GM19238 (cell line): Measurements from ENCODE around the gene PPP2R2B.

Source experiments
- DNase-seq: peaks from one replicate; pipeline ENCODE4 v3.0.0; 2011; ENCODE audit warnings: low spot score; ENCODE audit not compliant: insufficient read length

The PPP2R2B gene

DNA sequence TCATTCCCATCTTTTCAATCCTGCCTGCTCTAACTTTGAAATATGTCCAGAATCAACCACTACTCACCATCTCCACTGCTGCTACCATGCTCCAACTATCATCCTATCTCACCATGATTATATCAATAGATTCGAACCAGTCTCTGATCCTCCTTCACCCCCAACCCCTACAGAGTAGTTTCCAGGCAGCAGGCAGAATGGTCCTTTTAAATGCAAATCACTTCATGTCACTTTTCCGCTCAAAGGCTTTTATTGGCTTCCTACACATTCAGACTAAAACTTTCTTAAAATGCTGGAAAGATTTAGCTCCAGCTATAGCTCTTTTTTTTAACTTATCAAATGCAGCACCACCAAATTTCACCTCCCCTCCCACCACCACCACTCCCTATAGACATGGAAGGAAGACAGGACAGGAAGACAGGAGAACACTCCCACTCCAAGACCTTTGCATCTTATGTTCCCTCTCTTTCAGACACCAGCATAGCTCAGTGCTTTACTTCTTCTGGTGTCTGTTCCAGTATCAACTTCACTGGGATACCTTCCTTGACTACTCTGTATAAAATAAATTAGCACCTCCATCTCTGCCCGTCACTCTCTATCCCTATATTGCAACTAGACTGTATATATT lies 9.9 kb upstream of the PPP2R2B start:
- no peak for DNase-seq

DNA sequence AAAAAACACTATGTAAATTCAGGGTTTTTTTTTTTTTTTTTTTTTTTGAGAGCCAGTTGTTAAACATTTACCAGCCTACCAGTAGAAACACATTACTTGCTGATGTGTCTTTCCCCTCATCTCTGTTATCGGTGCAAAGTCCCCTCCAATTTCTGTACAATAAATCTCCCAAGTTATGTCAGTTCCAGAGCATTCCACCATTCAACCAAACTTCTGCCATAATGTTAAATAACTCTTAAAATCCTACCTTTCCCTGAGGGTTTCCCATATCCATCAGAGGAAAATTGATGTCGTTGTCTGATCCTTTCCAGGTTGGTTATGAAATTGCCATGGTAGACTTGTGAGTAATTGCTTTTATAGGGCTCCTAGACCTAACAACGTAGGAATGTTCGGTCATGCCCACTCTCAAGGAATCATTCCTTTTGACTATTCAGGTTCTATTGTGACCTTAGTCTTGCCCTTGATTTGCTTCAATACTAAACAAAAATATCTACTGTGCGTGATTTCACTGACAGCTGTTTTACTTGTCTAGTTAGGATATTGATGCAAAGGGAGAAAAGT lies 5.6 kb upstream of the PPP2R2B start:
- no peak for DNase-seq

DNA sequence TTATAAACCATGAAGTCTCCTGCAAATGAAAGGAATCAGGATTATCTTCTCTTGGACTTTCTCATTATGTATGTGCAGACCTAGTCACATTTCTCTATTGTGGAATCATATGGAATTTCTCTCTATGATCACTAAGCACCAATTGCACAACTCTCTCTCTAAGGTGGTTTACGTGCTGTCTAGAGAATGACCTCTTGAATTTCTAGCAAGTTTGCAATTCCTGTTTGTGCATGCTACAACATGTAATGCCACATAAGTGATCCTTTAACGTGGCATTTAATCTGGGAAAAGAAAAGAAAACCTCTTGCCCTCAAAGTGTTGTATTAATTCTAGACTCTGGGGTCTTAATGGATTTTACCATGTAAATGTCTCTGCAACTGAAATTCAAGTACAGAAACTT lies 5.0 kb upstream of the PPP2R2B start:
- no peak for DNase-seq

- DNase-seq, result no peak
Measured at GRCh38 chr5:146880966-146881365, 2.4 kb upstream of the PPP2R2B start.

DNA sequence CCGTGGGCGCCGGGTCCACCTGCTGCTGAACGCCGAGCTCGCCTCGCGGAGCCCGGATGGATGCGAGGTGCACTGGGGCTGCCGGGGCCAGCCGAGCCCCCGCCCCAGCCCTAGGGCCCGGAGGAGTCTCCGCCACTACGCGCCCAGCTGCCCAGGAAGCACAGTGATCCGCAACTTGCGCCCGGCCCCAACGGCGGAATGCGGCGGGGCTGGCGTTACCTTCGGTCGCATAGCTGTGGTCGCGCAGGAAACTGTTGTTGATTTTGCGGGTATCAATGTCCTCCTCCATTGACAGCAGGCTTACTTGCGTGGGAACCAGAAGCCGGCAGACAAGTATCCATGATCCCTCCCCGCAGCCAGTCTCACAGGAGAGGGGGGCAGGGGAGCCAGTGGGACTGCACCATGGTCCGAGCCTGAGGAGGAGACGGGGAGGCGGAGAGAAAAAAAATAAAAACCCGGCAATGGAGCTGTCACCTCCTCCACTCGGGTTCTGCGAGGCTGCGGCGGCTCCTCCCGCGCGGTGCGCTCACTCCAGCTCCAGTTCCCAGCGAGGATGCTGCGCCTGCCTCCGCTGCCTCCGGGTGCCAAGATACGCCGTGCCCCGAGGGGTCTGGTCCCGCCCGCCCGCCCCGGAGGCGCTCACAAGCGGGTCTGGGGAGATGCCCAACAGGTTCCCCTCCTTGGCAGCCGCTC lies 628 bp downstream of the PPP2R2B start:
- no peak for DNase-seq

GRCh38 chr5:146877178-146877681 lies 1.3 kb downstream of the PPP2R2B start:
- no peak for DNase-seq

GRCh38 chr5:146873186-146873917 lies 5.2 kb downstream of the PPP2R2B start:
- DNase-seq, result no peak

GRCh38 chr5:146872188-146872587 lies 6.4 kb downstream of the PPP2R2B start:
- DNase-seq, result no peak

GRCh38 chr5:146867996-146868708 lies 10.4 kb downstream of the PPP2R2B start:
- no peak for DNase-seq

DNA sequence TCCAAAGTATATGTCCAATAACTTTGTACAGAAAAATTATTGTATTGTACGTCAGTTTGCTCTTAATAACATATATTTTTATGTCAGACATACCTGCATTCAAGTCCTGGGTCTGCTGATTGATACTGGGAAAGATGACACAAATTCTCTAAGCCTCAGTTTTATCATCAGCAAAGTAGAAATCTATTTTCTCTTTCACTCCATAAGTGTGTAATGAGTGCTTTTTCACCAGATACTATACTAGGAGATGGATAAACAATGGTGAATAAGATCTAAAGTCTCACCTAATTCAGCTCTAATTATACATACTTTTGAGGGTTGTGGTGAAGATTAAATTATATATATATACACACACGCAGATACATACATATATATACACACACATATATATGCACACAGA lies 12.3 kb downstream of the PPP2R2B start:
- DNase-seq, result no peak

DNA sequence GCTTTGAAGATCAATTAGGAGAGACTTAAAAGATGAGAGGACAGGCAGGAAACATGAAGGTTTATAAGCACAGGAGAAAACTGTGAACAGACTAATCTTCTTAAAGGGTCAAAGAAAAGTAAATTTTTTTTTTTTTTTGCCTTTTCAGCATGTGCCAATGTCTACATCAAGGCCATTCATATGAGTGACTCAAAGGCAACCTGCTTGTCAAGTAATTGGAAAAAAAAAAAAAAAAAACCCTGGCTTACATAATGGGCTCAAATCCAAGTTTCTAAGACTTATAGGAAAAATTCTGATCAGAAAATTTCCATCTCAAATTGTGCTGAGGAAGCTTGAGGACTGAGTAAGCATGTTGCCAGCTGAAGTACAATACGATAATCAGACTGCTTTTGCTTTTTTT lies 15.9 kb downstream of the PPP2R2B start:
- DNase-seq, result no peak

- no peak for DNase-seq
Measured at GRCh38 chr5:146860213-146860893, 18.2 kb downstream of the PPP2R2B start.

- DNase-seq, result no peak
Measured at GRCh38 chr5:146852089-146852488, 26.5 kb downstream of the PPP2R2B start.

GRCh38 chr5:146851133-146851532 lies 27.4 kb downstream of the PPP2R2B start:
- no peak for DNase-seq

DNA sequence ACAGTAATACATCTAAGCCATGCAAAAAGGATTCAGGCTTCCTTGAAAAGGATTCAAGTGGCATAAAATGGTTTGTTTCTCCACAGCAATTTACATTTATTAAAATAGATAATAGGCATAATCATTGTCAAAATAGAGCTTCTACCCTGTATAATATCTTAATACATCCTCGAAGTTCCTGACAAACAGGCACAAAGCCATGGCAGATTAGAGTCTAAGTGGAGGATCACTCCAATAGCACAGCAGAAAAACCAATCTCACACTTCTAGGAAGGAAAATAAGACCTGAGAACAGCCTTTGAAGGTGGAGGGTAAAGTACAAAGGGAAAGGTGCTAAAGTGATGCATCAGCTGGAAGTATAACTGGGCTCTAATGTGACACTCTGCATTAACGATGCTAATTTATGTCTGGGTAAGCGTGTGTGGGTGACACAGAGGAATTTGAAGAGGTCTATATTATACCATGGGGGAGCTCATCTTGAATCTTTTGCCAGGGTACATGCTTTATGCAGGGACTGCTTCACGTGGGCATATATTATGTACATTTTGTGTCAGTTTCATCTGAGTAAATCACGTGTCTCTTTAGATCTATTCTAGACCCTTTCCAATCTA lies 28.8 kb downstream of the PPP2R2B start:
- DNase-seq, result no peak

- no peak for DNase-seq
Measured at GRCh38 chr5:146848133-146848532, 30.4 kb downstream of the PPP2R2B start.

- no peak for DNase-seq
Measured at GRCh38 chr5:146840016-146840415, 38.5 kb downstream of the PPP2R2B start.

- no peak for DNase-seq
Measured at GRCh38 chr5:146836226-146836842, 42.2 kb downstream of the PPP2R2B start.

DNA sequence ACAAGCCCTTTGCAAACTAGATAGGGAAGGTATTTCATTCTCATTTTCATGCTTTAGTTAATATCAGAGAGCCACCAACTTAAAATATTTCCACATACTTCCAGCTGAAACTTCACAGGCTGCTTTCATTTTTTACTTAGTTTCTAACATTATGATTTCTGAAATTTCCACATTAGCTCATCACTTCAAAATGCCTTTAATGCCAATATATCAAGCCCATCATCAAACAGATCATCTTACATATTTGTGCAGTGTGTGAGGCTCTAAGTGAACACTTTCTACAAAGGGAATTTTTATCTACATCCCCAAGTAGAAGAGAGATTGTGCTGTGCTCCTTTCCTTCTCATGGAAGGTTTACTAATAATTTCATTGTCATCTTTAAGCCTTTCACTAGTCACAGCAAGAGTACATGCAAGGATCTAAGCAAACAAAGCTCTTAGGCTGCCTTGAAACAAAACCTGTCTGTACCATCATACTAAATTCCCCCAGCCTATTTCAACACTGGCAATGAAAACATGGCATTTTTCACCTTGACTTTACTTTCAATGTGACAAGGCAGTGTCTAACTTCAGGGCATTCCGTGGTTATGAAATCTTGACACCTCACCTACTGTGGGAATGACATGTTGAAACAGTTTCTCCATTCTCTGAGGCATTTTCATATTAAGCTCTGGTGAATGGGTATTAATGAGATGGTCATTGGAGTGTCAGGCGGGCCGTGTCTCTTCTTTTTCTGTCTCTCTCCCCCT lies 45.4 kb downstream of the PPP2R2B start:
- no peak for DNase-seq
